ENCODE measurements around the gene PTPRZ1.

The PTPRZ1 gene

GRCh38 chr7:122072924-122073599 lies 200.1 kb downstream of the PTPRZ1 start:
- Histone ChIP-seq H3K27me3 (no peaks in the 10 kb centered on the region), H3K4me1 (no peaks in the 10 kb centered on the region), H3K9me3 (no peaks in the 10 kb centered on the region), H3K27ac (no peak overlapping the region), H3K36me3 (peaks cover 34 to 41% (median 35%) of the 10 kb centered on the region in 3 donors), H3K4me3 (no peak overlapping the region)
- TF ChIP-seq CTCF (IDR thresholded peaks at IDR 0.05): no peak
- DNase-seq: no peak
- intact Hi-C loops (cut with DNase I; ENCODE audit: low total_unique reads): no loop called here

- Histone ChIP-seq H3K36me3 (peaks cover 39 to 47% (median 40%) of the 10 kb centered on the region in 3 donors), H3K9me3 (no peaks in the 10 kb centered on the region), H3K27me3 (no peaks in the 10 kb centered on the region), H3K4me3 (no peak overlapping the region), H3K4me1 (no peaks in the 10 kb centered on the region), H3K27ac (no peak overlapping the region)
- intact Hi-C loops (cut with DNase I; ENCODE audit: low total_unique reads): no loop called here
- no peak for DNase-seq
- TF ChIP-seq CTCF (IDR thresholded peaks at IDR 0.05): no peak
Observed at GRCh38 chr7:122073635-122074034, 200.7 kb downstream of the PTPRZ1 start.

- H3K27me3 ChIP-seq: no peaks in the 10 kb centered on the region
Observed at GRCh38 chr7:122082160-122082559, 209.2 kb downstream of the PTPRZ1 start.

GRCh38 chr7:122082670-122083069 lies 209.7 kb downstream of the PTPRZ1 start:
- Histone ChIP-seq H3K36me3 (peaks cover 64 to 84% (median 76%) of the 10 kb centered on the region in 3 donors), H3K27ac (no peak overlapping the region), H3K4me1 (no peaks in the 10 kb centered on the region), H3K27me3 (no peaks in the 10 kb centered on the region), H3K9me3 (no peaks in the 10 kb centered on the region), H3K4me3 (no peak overlapping the region)
- intact Hi-C loops (cut with DNase I; ENCODE audit: low total_unique reads): no loop called here
- no peak for DNase-seq
- TF ChIP-seq CTCF (IDR thresholded peaks at IDR 0.05): no peak

More at GRCh38 chr7:122082160-122082559, 209.2 kb downstream of the PTPRZ1 start:
- Histone ChIP-seq H3K27ac (no peak overlapping the region), H3K4me1 (no peaks in the 10 kb centered on the region), H3K4me3 (no peak overlapping the region), H3K36me3 (peaks cover 65 to 86% (median 79%) of the 10 kb centered on the region in 3 donors), H3K9me3 (no peaks in the 10 kb centered on the region)
- intact Hi-C loops (cut with DNase I; ENCODE audit: low total_unique reads): no loop called here
- TF ChIP-seq CTCF (IDR thresholded peaks at IDR 0.05): no peak
- no peak for DNase-seq

GRCh38 chr7:122092964-122093797 lies 220.2 kb downstream of the PTPRZ1 start:
- TF ChIP-seq CTCF (IDR thresholded peaks at IDR 0.05): peak; percentile 62 to 78
- H3K4me1 ChIP-seq: no peaks in the 10 kb centered on the region
- H3K27me3 ChIP-seq: no peaks in the 10 kb centered on the region
- peak; percentile 73 for DNase-seq
- H3K9me3 ChIP-seq: no peaks in the 10 kb centered on the region
- H3K27ac ChIP-seq: no peak overlapping the region
- peaks cover 41 to 58% (median 49%) of the 10 kb centered on the region in 3 donors for H3K36me3 ChIP-seq
- intact Hi-C loops (cut with DNase I; ENCODE audit: low total_unique reads): no loop called here
- H3K4me3 ChIP-seq: no peak overlapping the region

All from tibial artery (tissue), 4 donors.